Neural crest cell (in vitro differentiated cells): ENCODE data around the gene ARL15. TPM values are rescaled to one million over a fixed set of nuclear protein-coding genes. Genes with fewer than 3 reads are reported as not detected.
A peak's percentile ranks its signal among the peaks of the same experiment; 100 is the strongest.

Experiments
- DNase-seq: peaks from one replicate; pipeline ENCODE4 v3.0.0; 2021; ENCODE audit warnings: low read depth, mixed read lengths, low spot score
- H3K27ac Mint-ChIP-seq: one replicate; pipeline ENCODE4 v1.8.0; 2021; ENCODE audit warnings: mild to moderate bottlenecking, mixed read lengths; ENCODE audit not compliant: unreplicated experiment
- H3K27me3 Mint-ChIP-seq: 2 replicates; pipeline ENCODE4 v1.8.0; 2021; ENCODE audit warnings: low read depth, mild to moderate bottlenecking, mixed read lengths
- H3K36me3 Mint-ChIP-seq: 2 replicates; pipeline ENCODE4 v1.8.0; 2021; ENCODE audit warnings: low read depth, mild to moderate bottlenecking, mixed read lengths
- H3K4me1 Mint-ChIP-seq: 2 replicates; pipeline ENCODE4 v1.8.0; 2021; ENCODE audit warnings: mixed read lengths
- H3K4me3 Mint-ChIP-seq: one replicate; pipeline ENCODE4 v1.8.0; 2021; ENCODE audit warnings: mild to moderate bottlenecking, mixed read lengths
- H3K9me3 Mint-ChIP-seq: 2 replicates; pipeline ENCODE4 v1.8.0; 2021; ENCODE audit warnings: mixed read lengths
- total RNA-seq: library from RNA; stranded (reverse); gene quantifications from 2 replicates; pipeline ENCODE4 v1.2.1, GENCODE V29; 2021
- TF ChIP-seq, protein P1 (sequence below): fragments of 200-600 bp; sonication (generic); conservative IDR thresholded peaks from 2 replicates; pipeline ENCODE4 v1.5.0; 2021; ENCODE audit warnings: antibody characterized with exemption, mild to moderate bottlenecking

Gene ARL15
- total RNA-seq, 1 donor from 2014 or later = 18.4 TPM

DNA sequence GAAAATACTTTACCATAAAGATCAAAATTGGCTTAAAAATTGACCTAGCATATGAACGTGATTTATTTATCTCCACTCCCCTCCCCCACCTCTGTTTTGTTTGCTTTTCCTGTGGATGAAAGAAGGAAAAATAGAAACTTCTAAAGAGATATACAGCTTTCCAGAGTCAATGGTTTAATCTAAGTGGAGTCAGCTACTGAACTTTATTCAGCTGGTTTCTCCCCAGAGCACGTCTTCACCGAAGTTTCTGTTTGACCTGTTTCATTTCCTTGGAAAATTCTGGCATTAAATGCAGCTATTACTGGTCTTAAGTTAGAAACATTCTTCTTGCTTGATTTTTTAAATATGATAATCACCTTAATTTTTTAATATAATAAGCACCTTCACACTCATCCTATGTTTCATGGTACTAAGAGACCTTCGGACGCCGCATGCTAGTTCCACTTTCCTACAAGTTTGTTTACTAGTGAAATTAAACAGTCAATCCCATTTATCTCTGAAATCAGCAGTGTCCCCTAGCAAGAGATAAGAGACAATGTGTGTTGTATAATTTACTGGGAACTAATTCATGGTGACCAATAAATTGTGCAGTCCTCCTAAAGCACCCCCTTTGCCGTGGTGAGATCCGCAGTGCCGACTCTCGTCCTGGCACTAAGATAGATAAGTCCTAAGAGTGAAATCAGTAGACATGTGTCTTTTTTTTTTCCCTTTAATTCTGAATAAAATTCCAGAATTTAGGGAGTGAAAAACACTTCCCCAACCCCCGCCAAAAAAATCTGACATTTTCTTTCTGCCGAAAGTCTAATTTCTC, 89.9 kb downstream of the ARL15 start:
- H3K4me1 Mint-ChIP-seq = peaks cover 14% of the 10 kb centered on the region
- H3K27ac Mint-ChIP-seq = no peak overlapping the region
- no peak for DNase-seq
- H3K27me3 Mint-ChIP-seq = no peaks in the 10 kb centered on the region
- TF ChIP-seq, protein P1, sequence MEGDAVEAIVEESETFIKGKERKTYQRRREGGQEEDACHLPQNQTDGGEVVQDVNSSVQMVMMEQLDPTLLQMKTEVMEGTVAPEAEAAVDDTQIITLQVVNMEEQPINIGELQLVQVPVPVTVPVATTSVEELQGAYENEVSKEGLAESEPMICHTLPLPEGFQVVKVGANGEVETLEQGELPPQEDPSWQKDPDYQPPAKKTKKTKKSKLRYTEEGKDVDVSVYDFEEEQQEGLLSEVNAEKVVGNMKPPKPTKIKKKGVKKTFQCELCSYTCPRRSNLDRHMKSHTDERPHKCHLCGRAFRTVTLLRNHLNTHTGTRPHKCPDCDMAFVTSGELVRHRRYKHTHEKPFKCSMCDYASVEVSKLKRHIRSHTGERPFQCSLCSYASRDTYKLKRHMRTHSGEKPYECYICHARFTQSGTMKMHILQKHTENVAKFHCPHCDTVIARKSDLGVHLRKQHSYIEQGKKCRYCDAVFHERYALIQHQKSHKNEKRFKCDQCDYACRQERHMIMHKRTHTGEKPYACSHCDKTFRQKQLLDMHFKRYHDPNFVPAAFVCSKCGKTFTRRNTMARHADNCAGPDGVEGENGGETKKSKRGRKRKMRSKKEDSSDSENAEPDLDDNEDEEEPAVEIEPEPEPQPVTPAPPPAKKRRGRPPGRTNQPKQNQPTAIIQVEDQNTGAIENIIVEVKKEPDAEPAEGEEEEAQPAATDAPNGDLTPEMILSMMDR = no peak
- H3K36me3 Mint-ChIP-seq = no peaks in the 10 kb centered on the region
- no peak overlapping the region for H3K4me3 Mint-ChIP-seq
- H3K9me3 Mint-ChIP-seq = no peaks in the 10 kb centered on the region

DNA sequence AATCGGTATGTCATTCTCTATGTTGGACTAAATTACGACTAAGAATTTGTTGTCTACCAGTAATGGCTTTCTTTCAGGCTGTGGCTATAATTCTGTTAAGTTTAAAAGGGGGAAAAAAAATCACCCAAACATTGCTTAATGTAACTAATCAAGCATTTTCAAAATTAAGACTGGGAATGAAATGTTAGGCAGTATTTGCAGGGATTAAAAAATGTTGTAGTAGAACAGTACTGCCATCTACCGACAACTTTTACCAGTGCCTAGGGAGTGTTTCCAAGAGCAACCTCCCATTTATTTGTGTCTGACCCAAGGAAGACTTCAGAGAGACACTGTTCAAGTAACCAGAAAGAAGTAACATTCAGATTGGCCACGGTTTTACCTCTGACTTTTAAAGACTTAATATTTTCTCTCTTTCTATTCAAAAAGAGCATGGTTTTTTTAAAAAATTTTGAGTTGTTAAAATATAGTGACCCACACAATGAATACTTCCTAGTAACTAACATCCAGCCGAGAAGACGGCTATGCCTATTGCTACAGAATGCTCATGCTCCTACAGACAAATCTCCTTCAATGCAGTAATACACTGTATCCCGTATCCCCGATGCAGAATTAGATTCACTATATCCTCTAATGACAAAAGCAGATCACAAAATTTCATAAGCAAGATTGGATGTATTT, 92.4 kb downstream of the ARL15 start:
- TF ChIP-seq, protein P1 = peak; percentile 90
- no peaks in the 10 kb centered on the region for H3K36me3 Mint-ChIP-seq
- no peak overlapping the region for H3K27ac Mint-ChIP-seq
- no peaks in the 10 kb centered on the region for H3K9me3 Mint-ChIP-seq
- peaks cover 7% of the 10 kb centered on the region for H3K27me3 Mint-ChIP-seq
- DNase-seq = peak; percentile 45
- H3K4me1 Mint-ChIP-seq = peaks cover 38% of the 10 kb centered on the region
- no peak overlapping the region for H3K4me3 Mint-ChIP-seq

- peaks cover 50% of the 10 kb centered on the region for H3K4me1 Mint-ChIP-seq
- no peak for DNase-seq
- TF ChIP-seq, protein P1 = no peak
- peaks cover 7% of the 10 kb centered on the region for H3K27me3 Mint-ChIP-seq
- H3K9me3 Mint-ChIP-seq = no peaks in the 10 kb centered on the region
- H3K36me3 Mint-ChIP-seq = no peaks in the 10 kb centered on the region
- H3K27ac Mint-ChIP-seq = no peak overlapping the region
- peak overlapping the region; percentile 73 for H3K4me3 Mint-ChIP-seq
Observed at GRCh38 chr5:54215233-54215736, 95.1 kb downstream of the ARL15 start.

GRCh38 chr5:54214722-54215121, 95.7 kb downstream of the ARL15 start:
- no peak for DNase-seq
- Mint-ChIP-seq H3K36me3 (no peaks in the 10 kb centered on the region), H3K27ac (no peak overlapping the region), H3K4me3 (no peak overlapping the region), H3K27me3 (peaks cover 7% of the 10 kb centered on the region), H3K4me1 (peaks cover 50% of the 10 kb centered on the region), H3K9me3 (no peaks in the 10 kb centered on the region)
- TF ChIP-seq, protein P1 = no peak

GRCh38 chr5:54212331-54212730, 98.0 kb downstream of the ARL15 start:
- TF ChIP-seq, protein P1 = no peak
- Mint-ChIP-seq H3K4me1 (peaks cover 42% of the 10 kb centered on the region), H3K27ac (no peak overlapping the region)

More at GRCh38 chr5:54212331-54212730, 98.0 kb downstream of the ARL15 start:
- no peak overlapping the region for H3K4me3 Mint-ChIP-seq
- H3K9me3 Mint-ChIP-seq = no peaks in the 10 kb centered on the region
- no peak for DNase-seq
- H3K27me3 Mint-ChIP-seq = peaks cover 7% of the 10 kb centered on the region
- H3K36me3 Mint-ChIP-seq = no peaks in the 10 kb centered on the region
